ENCODE measurements around the gene TAB2. TPM values are rescaled to one million over a fixed set of nuclear protein-coding genes. Genes with fewer than 3 reads are reported as not detected.

The TAB2 gene
- total RNA-seq, 1 experiment from 2014 or later, result 55.6 TPM

DNA sequence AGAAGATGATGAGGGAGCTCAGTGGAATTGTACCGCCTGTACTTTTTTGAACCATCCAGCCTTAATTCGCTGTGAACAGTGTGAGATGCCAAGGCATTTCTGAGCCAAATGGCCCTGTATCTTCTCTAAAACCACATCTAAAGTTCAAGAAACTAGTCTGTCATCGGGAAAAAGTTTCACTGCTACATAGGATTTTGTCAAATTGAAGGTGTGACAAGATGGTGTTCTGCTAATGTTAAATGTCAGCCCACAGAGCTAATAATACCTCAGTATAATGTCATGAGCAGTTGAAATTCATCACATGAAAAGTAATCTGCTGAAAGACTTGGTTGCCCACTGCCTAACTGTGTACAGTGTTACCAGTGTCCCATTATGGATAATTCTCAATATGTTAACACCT lies 92.1 kb downstream of the TAB2 start:
- POLR2A ChIA-PET, result no interaction called here
- CTCF ChIA-PET, result no interaction called here
- Mint-ChIP-seq H3K27me3 (ENCODE audit: low read depth) (no peaks in the 10 kb centered on the region), H3K36me3 (peaks cover 14% of the 10 kb centered on the region), H3K4me1 (no peaks in the 10 kb centered on the region), H3K27ac (no peak overlapping the region), H3K4me3 (no peak overlapping the region), H3K9me3 (no peaks in the 10 kb centered on the region)
- TF ChIP-seq, protein P1, sequence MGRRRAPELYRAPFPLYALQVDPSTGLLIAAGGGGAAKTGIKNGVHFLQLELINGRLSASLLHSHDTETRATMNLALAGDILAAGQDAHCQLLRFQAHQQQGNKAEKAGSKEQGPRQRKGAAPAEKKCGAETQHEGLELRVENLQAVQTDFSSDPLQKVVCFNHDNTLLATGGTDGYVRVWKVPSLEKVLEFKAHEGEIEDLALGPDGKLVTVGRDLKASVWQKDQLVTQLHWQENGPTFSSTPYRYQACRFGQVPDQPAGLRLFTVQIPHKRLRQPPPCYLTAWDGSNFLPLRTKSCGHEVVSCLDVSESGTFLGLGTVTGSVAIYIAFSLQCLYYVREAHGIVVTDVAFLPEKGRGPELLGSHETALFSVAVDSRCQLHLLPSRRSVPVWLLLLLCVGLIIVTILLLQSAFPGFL (CRISPR knock-in tag; IDR thresholded peaks at IDR 0.05; ENCODE audit: borderline replicate concordance), result no peak
- TF ChIP-seq NR2C2 (CRISPR knock-in tag; IDR thresholded peaks at IDR 0.05), result no peak
- TF ChIP-seq SP1 (CRISPR knock-in tag; conservative IDR thresholded peaks at IDR 0.05), result no peak
- TF ChIP-seq, protein P2, sequence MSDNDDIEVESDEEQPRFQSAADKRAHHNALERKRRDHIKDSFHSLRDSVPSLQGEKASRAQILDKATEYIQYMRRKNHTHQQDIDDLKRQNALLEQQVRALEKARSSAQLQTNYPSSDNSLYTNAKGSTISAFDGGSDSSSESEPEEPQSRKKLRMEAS (CRISPR knock-in tag; IDR thresholded peaks at IDR 0.05), result no peak
- no peak for ATAC-seq
- no peak for DNase-seq (ENCODE audit: low spot score)

DNA sequence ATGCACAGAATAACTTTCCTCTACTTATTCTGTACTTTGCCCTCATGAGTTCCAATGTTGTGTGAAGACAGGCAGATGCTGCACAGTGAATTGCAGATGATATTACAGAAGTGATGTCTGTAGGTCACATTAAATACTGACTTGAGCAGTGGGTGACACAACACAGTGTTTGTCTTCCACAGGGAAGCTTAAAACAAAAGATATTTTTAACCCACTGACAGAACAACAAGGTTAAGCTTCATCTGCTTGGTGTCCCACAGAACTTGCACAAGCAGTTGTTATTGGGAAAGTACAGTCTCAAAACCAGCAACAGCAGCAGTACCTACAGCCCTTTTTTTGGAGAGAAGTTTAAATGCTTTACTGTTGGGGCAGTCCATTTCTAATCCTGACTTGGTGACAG lies 93.0 kb downstream of the TAB2 start:
- CTCF ChIA-PET, result no interaction called here
- POLR2A ChIA-PET, result no interaction called here
- H3K4me1 Mint-ChIP-seq, result no peaks in the 10 kb centered on the region
- no peak overlapping the region for H3K4me3 Mint-ChIP-seq
- no peak for ATAC-seq
- no peak overlapping the region for H3K27ac Mint-ChIP-seq
- TF ChIP-seq CREB1 (CRISPR knock-in tag; IDR thresholded peaks at IDR 0.05) (no peak), JAZF1 (CRISPR knock-in tag; IDR thresholded peaks at IDR 0.05) (no peak), MYBL2 (CRISPR knock-in tag; IDR thresholded peaks at IDR 0.05) (no peak), NR1H2 (CRISPR knock-in tag; IDR thresholded peaks at IDR 0.05) (no peak), TEAD4 (CRISPR knock-in tag; IDR thresholded peaks at IDR 0.05) (no peak), FOXJ3 (CRISPR knock-in tag; IDR thresholded peaks at IDR 0.05; ENCODE audit: borderline replicate concordance) (no peak), OVOL2 (CRISPR knock-in tag; IDR thresholded peaks at IDR 0.05; ENCODE audit: borderline replicate concordance) (no peak), TCF7 (CRISPR knock-in tag; IDR thresholded peaks at IDR 0.05; ENCODE audit: low read depth) (no peak)
- TF ChIP-seq, protein P3, sequence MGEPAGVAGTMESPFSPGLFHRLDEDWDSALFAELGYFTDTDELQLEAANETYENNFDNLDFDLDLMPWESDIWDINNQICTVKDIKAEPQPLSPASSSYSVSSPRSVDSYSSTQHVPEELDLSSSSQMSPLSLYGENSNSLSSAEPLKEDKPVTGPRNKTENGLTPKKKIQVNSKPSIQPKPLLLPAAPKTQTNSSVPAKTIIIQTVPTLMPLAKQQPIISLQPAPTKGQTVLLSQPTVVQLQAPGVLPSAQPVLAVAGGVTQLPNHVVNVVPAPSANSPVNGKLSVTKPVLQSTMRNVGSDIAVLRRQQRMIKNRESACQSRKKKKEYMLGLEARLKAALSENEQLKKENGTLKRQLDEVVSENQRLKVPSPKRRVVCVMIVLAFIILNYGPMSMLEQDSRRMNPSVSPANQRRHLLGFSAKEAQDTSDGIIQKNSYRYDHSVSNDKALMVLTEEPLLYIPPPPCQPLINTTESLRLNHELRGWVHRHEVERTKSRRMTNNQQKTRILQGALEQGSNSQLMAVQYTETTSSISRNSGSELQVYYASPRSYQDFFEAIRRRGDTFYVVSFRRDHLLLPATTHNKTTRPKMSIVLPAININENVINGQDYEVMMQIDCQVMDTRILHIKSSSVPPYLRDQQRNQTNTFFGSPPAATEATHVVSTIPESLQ (CRISPR knock-in tag; IDR thresholded peaks at IDR 0.05), result no peak
- TF ChIP-seq, protein P1 (CRISPR knock-in tag; IDR thresholded peaks at IDR 0.05; ENCODE audit: borderline replicate concordance), result no peak
- TF ChIP-seq, protein P4, sequence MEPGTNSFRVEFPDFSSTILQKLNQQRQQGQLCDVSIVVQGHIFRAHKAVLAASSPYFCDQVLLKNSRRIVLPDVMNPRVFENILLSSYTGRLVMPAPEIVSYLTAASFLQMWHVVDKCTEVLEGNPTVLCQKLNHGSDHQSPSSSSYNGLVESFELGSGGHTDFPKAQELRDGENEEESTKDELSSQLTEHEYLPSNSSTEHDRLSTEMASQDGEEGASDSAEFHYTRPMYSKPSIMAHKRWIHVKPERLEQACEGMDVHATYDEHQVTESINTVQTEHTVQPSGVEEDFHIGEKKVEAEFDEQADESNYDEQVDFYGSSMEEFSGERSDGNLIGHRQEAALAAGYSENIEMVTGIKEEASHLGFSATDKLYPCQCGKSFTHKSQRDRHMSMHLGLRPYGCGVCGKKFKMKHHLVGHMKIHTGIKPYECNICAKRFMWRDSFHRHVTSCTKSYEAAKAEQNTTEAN (CRISPR knock-in tag; IDR thresholded peaks at IDR 0.05), result no peak
- TF ChIP-seq, protein P5, sequence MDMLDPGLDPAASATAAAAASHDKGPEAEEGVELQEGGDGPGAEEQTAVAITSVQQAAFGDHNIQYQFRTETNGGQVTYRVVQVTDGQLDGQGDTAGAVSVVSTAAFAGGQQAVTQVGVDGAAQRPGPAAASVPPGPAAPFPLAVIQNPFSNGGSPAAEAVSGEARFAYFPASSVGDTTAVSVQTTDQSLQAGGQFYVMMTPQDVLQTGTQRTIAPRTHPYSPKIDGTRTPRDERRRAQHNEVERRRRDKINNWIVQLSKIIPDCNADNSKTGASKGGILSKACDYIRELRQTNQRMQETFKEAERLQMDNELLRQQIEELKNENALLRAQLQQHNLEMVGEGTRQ (CRISPR knock-in tag; IDR thresholded peaks at IDR 0.05), result no peak
- TF ChIP-seq, protein P6, sequence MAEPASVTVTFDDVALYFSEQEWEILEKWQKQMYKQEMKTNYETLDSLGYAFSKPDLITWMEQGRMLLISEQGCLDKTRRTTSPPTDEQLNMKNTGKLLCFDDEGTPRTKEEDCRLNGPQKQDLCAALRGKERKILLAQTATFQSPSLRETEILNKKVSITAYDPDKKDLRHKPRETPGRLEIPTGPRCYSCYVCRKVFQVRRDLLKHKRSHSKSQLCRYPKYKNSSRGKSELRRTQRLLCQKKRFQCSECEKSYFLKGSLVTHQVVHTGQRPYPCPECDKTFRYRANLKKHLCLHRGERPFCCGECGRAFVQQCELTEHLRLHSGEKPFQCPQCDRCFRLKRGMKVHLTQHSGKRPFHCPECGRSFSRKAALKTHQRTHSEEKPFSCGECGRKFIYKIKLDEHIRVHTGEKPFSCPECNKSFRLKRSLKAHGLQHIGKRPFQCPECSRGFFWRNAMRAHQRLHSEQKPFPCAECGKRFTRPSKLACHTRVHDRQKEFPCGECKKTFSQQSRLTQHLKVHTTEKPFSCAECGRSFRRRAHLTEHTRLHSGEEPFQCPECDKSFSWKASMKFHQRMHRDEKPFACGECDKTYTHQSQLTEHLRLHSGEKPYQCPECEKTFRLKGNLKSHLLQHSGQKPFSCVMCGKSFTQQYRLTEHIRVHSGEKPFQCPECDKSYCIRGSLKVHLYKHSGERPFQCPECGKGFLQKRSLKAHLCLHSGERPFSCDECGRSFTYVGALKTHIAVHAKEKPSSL (CRISPR knock-in tag; conservative IDR thresholded peaks at IDR 0.05), result no peak
- TF ChIP-seq, protein P7, sequence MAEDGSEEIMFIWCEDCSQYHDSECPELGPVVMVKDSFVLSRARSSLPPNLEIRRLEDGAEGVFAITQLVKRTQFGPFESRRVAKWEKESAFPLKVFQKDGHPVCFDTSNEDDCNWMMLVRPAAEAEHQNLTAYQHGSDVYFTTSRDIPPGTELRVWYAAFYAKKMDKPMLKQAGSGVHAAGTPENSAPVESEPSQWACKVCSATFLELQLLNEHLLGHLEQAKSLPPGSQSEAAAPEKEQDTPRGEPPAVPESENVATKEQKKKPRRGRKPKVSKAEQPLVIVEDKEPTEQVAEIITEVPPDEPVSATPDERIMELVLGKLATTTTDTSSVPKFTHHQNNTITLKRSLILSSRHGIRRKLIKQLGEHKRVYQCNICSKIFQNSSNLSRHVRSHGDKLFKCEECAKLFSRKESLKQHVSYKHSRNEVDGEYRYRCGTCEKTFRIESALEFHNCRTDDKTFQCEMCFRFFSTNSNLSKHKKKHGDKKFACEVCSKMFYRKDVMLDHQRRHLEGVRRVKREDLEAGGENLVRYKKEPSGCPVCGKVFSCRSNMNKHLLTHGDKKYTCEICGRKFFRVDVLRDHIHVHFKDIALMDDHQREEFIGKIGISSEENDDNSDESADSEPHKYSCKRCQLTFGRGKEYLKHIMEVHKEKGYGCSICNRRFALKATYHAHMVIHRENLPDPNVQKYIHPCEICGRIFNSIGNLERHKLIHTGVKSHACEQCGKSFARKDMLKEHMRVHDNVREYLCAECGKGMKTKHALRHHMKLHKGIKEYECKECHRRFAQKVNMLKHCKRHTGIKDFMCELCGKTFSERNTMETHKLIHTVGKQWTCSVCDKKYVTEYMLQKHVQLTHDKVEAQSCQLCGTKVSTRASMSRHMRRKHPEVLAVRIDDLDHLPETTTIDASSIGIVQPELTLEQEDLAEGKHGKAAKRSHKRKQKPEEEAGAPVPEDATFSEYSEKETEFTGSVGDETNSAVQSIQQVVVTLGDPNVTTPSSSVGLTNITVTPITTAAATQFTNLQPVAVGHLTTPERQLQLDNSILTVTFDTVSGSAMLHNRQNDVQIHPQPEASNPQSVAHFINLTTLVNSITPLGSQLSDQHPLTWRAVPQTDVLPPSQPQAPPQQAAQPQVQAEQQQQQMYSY (CRISPR knock-in tag; IDR thresholded peaks at IDR 0.05), result no peak
- TF ChIP-seq, protein P8, sequence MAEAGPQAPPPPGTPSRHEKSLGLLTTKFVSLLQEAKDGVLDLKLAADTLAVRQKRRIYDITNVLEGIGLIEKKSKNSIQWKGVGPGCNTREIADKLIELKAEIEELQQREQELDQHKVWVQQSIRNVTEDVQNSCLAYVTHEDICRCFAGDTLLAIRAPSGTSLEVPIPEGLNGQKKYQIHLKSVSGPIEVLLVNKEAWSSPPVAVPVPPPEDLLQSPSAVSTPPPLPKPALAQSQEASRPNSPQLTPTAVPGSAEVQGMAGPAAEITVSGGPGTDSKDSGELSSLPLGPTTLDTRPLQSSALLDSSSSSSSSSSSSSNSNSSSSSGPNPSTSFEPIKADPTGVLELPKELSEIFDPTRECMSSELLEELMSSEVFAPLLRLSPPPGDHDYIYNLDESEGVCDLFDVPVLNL (CRISPR knock-in tag; IDR thresholded peaks at IDR 0.05; ENCODE audit: borderline replicate concordance, low read depth), result no peak
- TF ChIP-seq, protein P9, sequence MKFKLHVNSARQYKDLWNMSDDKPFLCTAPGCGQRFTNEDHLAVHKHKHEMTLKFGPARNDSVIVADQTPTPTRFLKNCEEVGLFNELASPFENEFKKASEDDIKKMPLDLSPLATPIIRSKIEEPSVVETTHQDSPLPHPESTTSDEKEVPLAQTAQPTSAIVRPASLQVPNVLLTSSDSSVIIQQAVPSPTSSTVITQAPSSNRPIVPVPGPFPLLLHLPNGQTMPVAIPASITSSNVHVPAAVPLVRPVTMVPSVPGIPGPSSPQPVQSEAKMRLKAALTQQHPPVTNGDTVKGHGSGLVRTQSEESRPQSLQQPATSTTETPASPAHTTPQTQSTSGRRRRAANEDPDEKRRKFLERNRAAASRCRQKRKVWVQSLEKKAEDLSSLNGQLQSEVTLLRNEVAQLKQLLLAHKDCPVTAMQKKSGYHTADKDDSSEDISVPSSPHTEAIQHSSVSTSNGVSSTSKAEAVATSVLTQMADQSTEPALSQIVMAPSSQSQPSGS (CRISPR knock-in tag; IDR thresholded peaks at IDR 0.05; ENCODE audit: borderline replicate concordance, low read depth), result no peak
- H3K9me3 Mint-ChIP-seq, result peaks cover under 1% of the 10 kb centered on the region; the same call in 1 of the 2 replicates
- no peaks in the 10 kb centered on the region for H3K27me3 Mint-ChIP-seq (ENCODE audit: low read depth)
- no peak for DNase-seq (ENCODE audit: low spot score)
- peaks cover 14% of the 10 kb centered on the region for H3K36me3 Mint-ChIP-seq

Data from WTC11 (cell line).